H9 (cell line): ENCODE results near the gene MSANTD2. TPM values are rescaled to one million over a fixed set of nuclear protein-coding genes. Genes with fewer than 3 reads are reported as not detected.

Experiments used
- DNase-seq: peaks from one replicate; pipeline ENCODE4 v3.0.0-alpha.2; 2017
- H2AFZ ChIP-seq: one replicate; pipeline ENCODE4 v1.6.1; 2013; ENCODE audit warnings: mild to moderate bottlenecking, low read length, control low read depth, moderate library complexity
- H2AK5ac ChIP-seq: 2 replicates; pipeline ENCODE4 v1.6.1; 2013; ENCODE audit warnings: low read length, control low read depth, mixed read lengths; ENCODE audit not compliant: insufficient read length
- H2BK120ac ChIP-seq: one replicate; pipeline ENCODE4 v1.6.1; 2013; ENCODE audit warnings: low read depth, mild to moderate bottlenecking, low read length, control low read depth, inconsistent platforms; ENCODE audit not compliant: poor library complexity, severe bottlenecking
- H2BK12ac ChIP-seq: 2 replicates; pipeline ENCODE4 v1.6.1; 2013; ENCODE audit warnings: low read length, control low read depth, mixed read lengths, low read depth; ENCODE audit not compliant: insufficient read length
- H2BK15ac ChIP-seq: 2 replicates; pipeline ENCODE4 v1.6.1; 2013; ENCODE audit warnings: low read depth, low read length, control low read depth
- H2BK20ac ChIP-seq: one replicate; pipeline ENCODE4 v1.6.1; 2013; ENCODE audit warnings: low read depth, mild to moderate bottlenecking, low read length, control low read depth, inconsistent platforms; ENCODE audit not compliant: poor library complexity, severe bottlenecking
- H2BK5ac ChIP-seq: 2 replicates; pipeline ENCODE4 v1.6.1; 2013; ENCODE audit warnings: low read length, control low read depth, mixed read lengths; ENCODE audit not compliant: insufficient read length
- H3K14ac ChIP-seq: 2 replicates; pipeline ENCODE4 v1.6.1; 2013; ENCODE audit warnings: low read length, control low read depth; ENCODE audit not compliant: insufficient read depth
- H3K18ac ChIP-seq: 2 replicates; pipeline ENCODE4 v1.6.1; 2013; ENCODE audit warnings: low read depth, mild to moderate bottlenecking, mixed read lengths, low read length, control low read depth; ENCODE audit not compliant: insufficient read length
- H3K23ac ChIP-seq: 2 replicates; pipeline ENCODE4 v1.6.1; 2013; ENCODE audit warnings: low read length, control low read depth, mixed read lengths, low read depth; ENCODE audit not compliant: insufficient read length
- H3K23me2 ChIP-seq: 2 replicates; pipeline ENCODE4 v1.6.1; 2013; ENCODE audit warnings: low read depth, mild to moderate bottlenecking, mixed read lengths, low read length, control low read depth; ENCODE audit not compliant: insufficient read length, poor library complexity, severe bottlenecking
- H3K27ac ChIP-seq: 2 replicates; pipeline ENCODE4 v1.5.1; 2013; ENCODE audit warnings: low read length, control low read depth, mixed read lengths, low read depth; ENCODE audit not compliant: insufficient read length
- H3K27me3 ChIP-seq: 2 replicates; pipeline ENCODE4 v1.6.1; 2013; ENCODE audit warnings: low read length, control low read depth, inconsistent platforms; ENCODE audit not compliant: insufficient read depth
- H3K4ac ChIP-seq: 2 replicates; pipeline ENCODE4 v1.6.1; 2013; ENCODE audit warnings: low read depth, mild to moderate bottlenecking, control low read depth, inconsistent platforms, low read length, moderate library complexity
- H3K4me1 ChIP-seq: 2 replicates; pipeline ENCODE4 v1.6.1; 2013; ENCODE audit warnings: low read length, control low read depth, inconsistent platforms; ENCODE audit not compliant: insufficient read depth
- H3K4me2 ChIP-seq: 2 replicates; pipeline ENCODE4 v1.6.1; 2013; ENCODE audit warnings: low read length, control low read depth, mixed read lengths; ENCODE audit not compliant: insufficient read length, insufficient read depth
- H3K56ac ChIP-seq: 2 replicates; pipeline ENCODE4 v1.6.1; 2013; ENCODE audit warnings: low read depth, mild to moderate bottlenecking, mixed read lengths, low read length, control low read depth; ENCODE audit not compliant: insufficient read length
- H3K79me1 ChIP-seq: 2 replicates; pipeline ENCODE4 v1.6.1; 2013; ENCODE audit warnings: low read depth, mild to moderate bottlenecking, moderate library complexity, low read length, control low read depth, inconsistent platforms; ENCODE audit not compliant: insufficient read depth, poor library complexity, severe bottlenecking
- H3K79me2 ChIP-seq: 2 replicates; pipeline ENCODE4 v1.6.1; 2013; ENCODE audit warnings: low read length, control low read depth, inconsistent platforms; ENCODE audit not compliant: insufficient read depth
- H3K9ac ChIP-seq: 2 replicates; pipeline ENCODE4 v1.6.1; 2013; ENCODE audit warnings: low read length, control low read depth, mixed read lengths; ENCODE audit not compliant: insufficient read length; ENCODE audit errors: extremely low read depth
- H3K9me3 ChIP-seq: one replicate; pipeline ENCODE4 v1.6.1; 2013; ENCODE audit warnings: low read depth, low read length, inconsistent platforms; ENCODE audit not compliant: control insufficient read depth
- H3T11ph ChIP-seq: one replicate; pipeline ENCODE4 v1.6.1; 2013; ENCODE audit warnings: mild to moderate bottlenecking, low read length, control low read depth, inconsistent platforms
- H4K20me1 ChIP-seq: one replicate; pipeline ENCODE4 v1.6.1; 2013; ENCODE audit not compliant: control insufficient read depth, insufficient read length, insufficient read depth
- H4K5ac ChIP-seq: 2 replicates; pipeline ENCODE4 v1.6.1; 2013; ENCODE audit warnings: low read depth, mild to moderate bottlenecking, mixed read lengths, low read length, control low read depth; ENCODE audit not compliant: insufficient read length
- H4K8ac ChIP-seq: replicated peaks from 2 replicates; pipeline ENCODE4 v1.6.1; 2013; ENCODE audit warnings: low read length, control low read depth, mixed read lengths, low read depth; ENCODE audit not compliant: insufficient read length
- H4K91ac ChIP-seq: 2 replicates; pipeline ENCODE4 v1.6.1; 2013; ENCODE audit warnings: low read depth, mild to moderate bottlenecking, moderate library complexity, mixed read lengths, low read length, control low read depth; ENCODE audit not compliant: insufficient read length
- H3K27ac Mint-ChIP-seq, 3 experiments: 2 replicates in 2 of 3; 3 replicates in 1 of 3; pipeline ENCODE4 v1.8.0; 2020 to 2021; ENCODE audit warnings: mixed read lengths in 3 of 3, mild to moderate bottlenecking in 1 of 3, moderate library complexity in 1 of 3
- H3K27me3 Mint-ChIP-seq: 2 replicates; pipeline ENCODE4 v1.8.0; 2021; ENCODE audit warnings: low read depth, mild to moderate bottlenecking, moderate library complexity, mixed read lengths
- H3K36me3 Mint-ChIP-seq, 3 experiments: 2 replicates in 2 of 3; 3 replicates in 1 of 3; pipeline ENCODE4 v1.8.0; 2020 to 2021; ENCODE audit warnings: low read depth in 3 of 3, mixed read lengths in 3 of 3; ENCODE audit not compliant: insufficient read depth in 1 of 3
- H3K4me1 Mint-ChIP-seq, 2 experiments: 2 replicates each; pipeline ENCODE4 v1.8.0; 2020; ENCODE audit warnings: mixed read lengths in 2 of 2
- H3K4me3 Mint-ChIP-seq, 2 experiments: 2 replicates in 1 of 2; 3 replicates in 1 of 2; pipeline ENCODE4 v1.8.0; 2020 to 2021; ENCODE audit warnings: mild to moderate bottlenecking in 2 of 2, mixed read lengths in 2 of 2, moderate library complexity in 1 of 2
- H3K9me3 Mint-ChIP-seq, 2 experiments: 2 replicates in 1 of 2; 3 replicates in 1 of 2; pipeline ENCODE4 v1.8.0; 2020; ENCODE audit warnings: mild to moderate bottlenecking in 2 of 2, mixed read lengths in 2 of 2, moderate library complexity in 1 of 2
- WGBS: extraction: QIAGEN DNeasy Blood & Tissue Kit; methylation state at CpG from one replicate; pipeline ENCODE4 v1.1.7; 2013; ENCODE audit warnings: missing lambda C conversion rate, low lambda C conversion rate, mixed read lengths; ENCODE audit not compliant: insufficient read length; ENCODE audit errors: extremely low coverage; 5-methylcytosine and 5-hydroxymethylcytosine counted together
- total RNA-seq: library from RNA; stranded (reverse); gene quantifications from 2 replicates; pipeline ENCODE4 v1.2.1, GENCODE V29; 2021
- TF ChIP-seq, protein P1 (sequence below): fragments of 200-600 bp; sonication (generic); conservative IDR thresholded peaks from 3 replicates; pipeline ENCODE4 v1.8.0; 2021; ENCODE audit warnings: antibody characterized with exemption, mild to moderate bottlenecking

MSANTD2 gene
- total RNA-seq, 1 experiment from 2014 or later: 18.1 TPM

DNA sequence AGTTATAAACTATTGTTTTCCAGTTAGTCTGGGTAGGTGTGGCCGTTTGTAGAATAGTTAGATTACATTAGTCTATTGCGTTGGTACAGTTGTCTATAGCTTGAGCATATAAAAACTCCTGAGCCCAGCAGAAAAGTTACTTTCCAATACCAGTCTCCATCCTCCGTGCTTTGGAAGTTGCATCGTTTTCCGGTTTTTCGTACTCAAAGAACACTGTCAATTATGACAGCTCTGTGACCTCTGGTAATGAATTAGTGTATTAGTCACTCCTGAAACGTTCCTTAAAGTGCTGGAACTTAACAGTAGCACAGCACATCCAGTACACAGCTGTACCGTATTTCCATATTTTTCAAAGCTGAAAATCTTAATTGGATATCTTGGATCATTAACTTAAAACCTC is 808 bp upstream of the MSANTD2 start:
- Histone ChIP-seq H3K23me2 (peaks cover 5% of the 10 kb centered on the region), H3K9ac (peak overlapping the region; percentile 10), H3K79me1 (no peaks in the 10 kb centered on the region), H2BK12ac (no peak overlapping the region), H2BK5ac (no peak overlapping the region), H3K4ac (no peak overlapping the region), H2BK120ac (no peak overlapping the region), H3K56ac (no peak overlapping the region), H4K91ac (no peak overlapping the region), H2AK5ac (no peak overlapping the region), H2BK15ac (no peak overlapping the region), H2BK20ac (no peak overlapping the region), H3T11ph (no peak overlapping the region), H3K23ac (no peak overlapping the region), H3K4me2 (peak overlapping the region; percentile 96), H4K20me1 (no peaks in the 10 kb centered on the region), H3K9me3 (no peaks in the 10 kb centered on the region), H4K5ac (no peak overlapping the region), H3K27ac (no peak overlapping the region), H2AFZ (no peak overlapping the region), H3K27me3 (no peaks in the 10 kb centered on the region), H3K4me1 (peaks cover 2% of the 10 kb centered on the region; the same call in 1 of the 2 replicates), H3K14ac (no peak overlapping the region; the same call in 1 of the 2 replicates), H4K8ac (no peak overlapping the region), H3K18ac (no peak overlapping the region), H3K79me2 (peaks cover 24% of the 10 kb centered on the region; the same call in 1 of the 2 replicates)
- TF ChIP-seq, protein P1, sequence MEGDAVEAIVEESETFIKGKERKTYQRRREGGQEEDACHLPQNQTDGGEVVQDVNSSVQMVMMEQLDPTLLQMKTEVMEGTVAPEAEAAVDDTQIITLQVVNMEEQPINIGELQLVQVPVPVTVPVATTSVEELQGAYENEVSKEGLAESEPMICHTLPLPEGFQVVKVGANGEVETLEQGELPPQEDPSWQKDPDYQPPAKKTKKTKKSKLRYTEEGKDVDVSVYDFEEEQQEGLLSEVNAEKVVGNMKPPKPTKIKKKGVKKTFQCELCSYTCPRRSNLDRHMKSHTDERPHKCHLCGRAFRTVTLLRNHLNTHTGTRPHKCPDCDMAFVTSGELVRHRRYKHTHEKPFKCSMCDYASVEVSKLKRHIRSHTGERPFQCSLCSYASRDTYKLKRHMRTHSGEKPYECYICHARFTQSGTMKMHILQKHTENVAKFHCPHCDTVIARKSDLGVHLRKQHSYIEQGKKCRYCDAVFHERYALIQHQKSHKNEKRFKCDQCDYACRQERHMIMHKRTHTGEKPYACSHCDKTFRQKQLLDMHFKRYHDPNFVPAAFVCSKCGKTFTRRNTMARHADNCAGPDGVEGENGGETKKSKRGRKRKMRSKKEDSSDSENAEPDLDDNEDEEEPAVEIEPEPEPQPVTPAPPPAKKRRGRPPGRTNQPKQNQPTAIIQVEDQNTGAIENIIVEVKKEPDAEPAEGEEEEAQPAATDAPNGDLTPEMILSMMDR: no peak
- Mint-ChIP-seq H3K36me3 (peaks cover 4 to 9% (median 5%) of the 10 kb centered on the region in 3 experiments; a peak in 6 of 7 replicates), H3K27me3 (peaks cover 1% of the 10 kb centered on the region; the same call in 1 of the 2 replicates), H3K4me1 (peaks cover 23 to 31% of the 10 kb centered on the region in 2 experiments), H3K9me3 (peaks cover 0 to 5% of the 10 kb centered on the region in 2 experiments; a peak in 1 of 5 replicates), H3K4me3 (peak overlapping the region; percentile 87 to 89), H3K27ac (peak overlapping the region; percentile 83 to 94 (median 86); a peak in 4 of 7 replicates)
- WGBS: no CpG with 5 or more reads among the region's 8 CpGs
- no peak for DNase-seq
